ENCODE data around the gene TTLL8. TPM values are rescaled to one million over a fixed set of nuclear protein-coding genes. Genes with fewer than 3 reads are reported as not detected.

The TTLL8 gene
- total RNA-seq, 1 experiment from 2014 or later, result not detected

DNA sequence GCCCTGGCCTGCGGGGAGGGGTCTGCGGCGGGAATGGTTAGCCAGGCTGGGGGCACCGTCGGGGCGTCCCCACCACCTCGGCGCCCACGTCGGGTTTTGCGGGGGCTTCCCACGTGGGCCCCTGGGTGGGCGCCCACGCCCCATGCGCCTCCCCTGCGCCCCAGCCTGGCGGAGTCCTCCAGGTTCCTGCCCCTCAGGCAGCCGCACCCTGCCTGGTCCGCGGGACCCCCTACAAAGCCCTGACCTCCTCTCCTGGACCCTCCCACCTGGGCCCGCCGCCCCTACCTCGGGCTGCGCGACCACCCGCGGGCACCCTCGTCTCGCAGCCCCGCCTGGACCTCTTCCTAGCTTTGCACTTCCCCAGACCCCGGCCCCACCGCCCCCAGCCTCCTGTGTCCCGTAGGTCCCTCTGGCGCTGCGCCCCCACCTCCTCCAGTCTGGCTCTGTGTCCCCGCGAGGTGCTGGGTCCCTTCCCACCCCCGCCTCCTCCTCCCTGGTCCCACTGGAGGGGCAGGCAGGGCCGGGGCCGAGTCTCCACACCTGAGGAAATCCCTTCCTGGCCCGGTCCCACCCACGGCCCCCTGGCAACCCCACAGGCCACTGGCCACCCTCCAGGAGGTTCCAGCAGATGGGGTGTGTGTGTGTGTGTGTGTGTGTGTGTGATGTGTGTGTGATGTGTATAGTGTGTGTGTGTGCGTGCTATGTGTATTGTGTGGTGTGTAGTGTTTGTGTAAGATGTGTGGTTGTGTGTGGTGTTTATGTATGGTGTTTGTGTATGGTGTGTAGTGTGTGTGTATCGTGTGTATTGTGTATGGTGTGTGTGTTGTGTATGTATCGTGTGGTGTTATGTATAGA, 85.7 kb downstream of the TTLL8 start:
- no TSS peak for BruUV-seq (replicated peaks)
- Histone ChIP-seq H4K20me1 (ENCODE audit: low read length) (no peaks in the 10 kb centered on the region), H3K9ac (ENCODE audit: low read length) (no peak overlapping the region), H3K79me2 (ENCODE audit: low read length) (no peaks in the 10 kb centered on the region), H3K9me3 (ENCODE audit: low read length) (no peaks in the 10 kb centered on the region), H3K27me3 (ENCODE audit: low read length) (no peaks in the 10 kb centered on the region), H3K4me1 (ENCODE audit: insufficient read depth, low read length) (peaks cover 11% of the 10 kb centered on the region), H3K36me3 (ENCODE audit: low read depth, low read length) (no peaks in the 10 kb centered on the region), H2AFZ (ENCODE audit: low read length) (no peak overlapping the region), H3K4me2 (ENCODE audit: low read length) (no peak overlapping the region), H3K4me3 (ENCODE audit: low read length) (no peak overlapping the region), H3F3A (ENCODE audit: low read length, unreplicated experiment) (peaks cover 5% of the 10 kb centered on the region), H3K27ac (ENCODE audit: low read length) (no peak overlapping the region), H3K9me2 (replicated peaks; ENCODE audit: low read length) (no peaks in the 10 kb centered on the region)
- CTCF ChIA-PET, result no interaction called here
- no peak for TF ChIP-seq EZH2 (IDR thresholded peaks at IDR 0.05; ENCODE audit: low read length, unreplicated experiment)
- TF ChIP-seq EZH2phosphoT487 (IDR thresholded peaks at IDR 0.05; ENCODE audit: borderline replicate concordance, low read length), result no peak
- TF ChIP-seq, protein P1, sequence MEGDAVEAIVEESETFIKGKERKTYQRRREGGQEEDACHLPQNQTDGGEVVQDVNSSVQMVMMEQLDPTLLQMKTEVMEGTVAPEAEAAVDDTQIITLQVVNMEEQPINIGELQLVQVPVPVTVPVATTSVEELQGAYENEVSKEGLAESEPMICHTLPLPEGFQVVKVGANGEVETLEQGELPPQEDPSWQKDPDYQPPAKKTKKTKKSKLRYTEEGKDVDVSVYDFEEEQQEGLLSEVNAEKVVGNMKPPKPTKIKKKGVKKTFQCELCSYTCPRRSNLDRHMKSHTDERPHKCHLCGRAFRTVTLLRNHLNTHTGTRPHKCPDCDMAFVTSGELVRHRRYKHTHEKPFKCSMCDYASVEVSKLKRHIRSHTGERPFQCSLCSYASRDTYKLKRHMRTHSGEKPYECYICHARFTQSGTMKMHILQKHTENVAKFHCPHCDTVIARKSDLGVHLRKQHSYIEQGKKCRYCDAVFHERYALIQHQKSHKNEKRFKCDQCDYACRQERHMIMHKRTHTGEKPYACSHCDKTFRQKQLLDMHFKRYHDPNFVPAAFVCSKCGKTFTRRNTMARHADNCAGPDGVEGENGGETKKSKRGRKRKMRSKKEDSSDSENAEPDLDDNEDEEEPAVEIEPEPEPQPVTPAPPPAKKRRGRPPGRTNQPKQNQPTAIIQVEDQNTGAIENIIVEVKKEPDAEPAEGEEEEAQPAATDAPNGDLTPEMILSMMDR (conservative IDR thresholded peaks at IDR 0.05; ENCODE audit: low read depth, low read length), result no peak
- ATAC-seq (no peak), DNase-seq (no peak)
- intact Hi-C loops (cut with micrococcal nuclease), result loop anchor here (10.0 kb wide), 1 partner anchor 62 kb away; no protein-coding TSS in a partner anchor
- POLR2A ChIA-PET (ENCODE audit: unreplicated experiment), result no interaction called here

DNA sequence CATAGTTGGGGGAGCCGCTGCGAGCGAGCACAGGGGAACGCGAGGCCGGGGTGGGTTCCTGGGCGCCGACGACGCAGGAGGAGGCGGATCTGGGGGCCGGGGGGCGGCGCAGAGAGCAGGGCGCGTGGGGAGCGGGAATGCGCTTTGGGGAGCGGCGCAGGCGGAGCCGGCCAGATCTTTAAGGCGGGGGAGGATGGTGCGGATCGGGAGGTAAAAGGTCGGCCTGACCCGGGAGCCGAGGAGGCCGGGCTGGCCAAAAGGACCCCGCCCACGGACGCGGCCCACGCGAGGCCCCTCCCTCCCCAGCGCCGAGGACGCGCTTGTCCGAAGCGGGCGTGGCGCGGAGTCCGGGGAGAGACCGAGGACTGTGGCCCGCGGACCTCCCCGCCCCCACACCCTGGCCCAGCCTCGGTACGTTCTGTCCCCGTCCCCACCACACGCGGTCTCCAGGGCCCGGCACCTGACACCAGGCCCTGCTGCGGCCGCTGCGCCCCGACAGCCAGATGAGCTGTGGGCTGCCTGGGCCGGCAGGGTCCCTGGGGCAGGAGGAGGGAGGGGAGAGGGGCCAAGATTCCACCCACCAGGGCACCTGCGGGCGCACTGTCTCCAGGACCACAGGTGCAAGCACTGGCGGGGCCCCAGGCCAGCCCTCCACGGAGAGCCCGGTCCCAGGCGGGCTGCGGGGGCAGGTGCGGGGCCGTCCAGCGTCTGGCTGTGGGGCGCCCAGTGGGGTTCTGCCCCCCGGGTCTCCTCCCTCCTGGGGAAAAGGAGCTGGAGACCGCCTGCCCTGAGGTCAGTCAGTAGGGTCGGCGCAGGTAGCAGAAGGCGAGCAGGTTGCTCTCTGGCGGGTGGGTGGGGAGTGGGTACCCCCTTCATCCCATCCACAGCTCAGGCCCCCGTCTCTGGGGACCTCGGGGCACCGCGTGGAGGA, 86.6 kb downstream of the TTLL8 start:
- Histone ChIP-seq H3K4me1 (ENCODE audit: insufficient read depth, low read length) (peaks cover 11% of the 10 kb centered on the region), H3K9ac (ENCODE audit: low read length) (peak overlapping the region; percentile 80), H3K4me3 (ENCODE audit: low read length) (peak overlapping the region; percentile 65), H3K9me2 (replicated peaks; ENCODE audit: low read length) (no peaks in the 10 kb centered on the region), H2AFZ (ENCODE audit: low read length) (peak overlapping the region; percentile 69), H4K20me1 (ENCODE audit: low read length) (no peaks in the 10 kb centered on the region), H3K27ac (ENCODE audit: low read length) (peak overlapping the region; percentile 84), H3F3A (ENCODE audit: low read length, unreplicated experiment) (peaks cover 5% of the 10 kb centered on the region), H3K27me3 (ENCODE audit: low read length) (no peaks in the 10 kb centered on the region), H3K36me3 (ENCODE audit: low read depth, low read length) (no peaks in the 10 kb centered on the region), H3K4me2 (ENCODE audit: low read length) (peak overlapping the region; percentile 92), H3K79me2 (ENCODE audit: low read length) (no peaks in the 10 kb centered on the region), H3K9me3 (ENCODE audit: low read length) (no peaks in the 10 kb centered on the region)
- ChIA-PET POLR2A (ENCODE audit: unreplicated experiment) (no interaction called here), CTCF (interaction anchor here (1.1 kb wide), 1 partner anchor 59 kb away, joined by 4 read pairs; no protein-coding TSS in a partner anchor)
- TF ChIP-seq EZH2 (IDR thresholded peaks at IDR 0.05; ENCODE audit: low read length, unreplicated experiment) (no peak), EZH2phosphoT487 (IDR thresholded peaks at IDR 0.05; ENCODE audit: borderline replicate concordance, low read length) (no peak)
- TF ChIP-seq, protein P1 (conservative IDR thresholded peaks at IDR 0.05; ENCODE audit: low read depth, low read length), result no peak
- no TSS peak for BruUV-seq (replicated peaks)
- peak; percentile 49 for DNase-seq
- ATAC-seq, result peak; percentile 63
- intact Hi-C loops (cut with micrococcal nuclease), result loop anchor here (10.0 kb wide), 1 partner anchor 63 kb away; no protein-coding TSS in a partner anchor

Measured in PC-3 (cell line).